Measurements from ENCODE around the gene SLC10A3. TPM values are rescaled to one million over a fixed set of nuclear protein-coding genes. Genes with fewer than 3 reads are reported as not detected.

Gene SLC10A3
- total and polyA plus RNA-seq, 2 of the 8 experiments (the other 6 are each of a cell fraction or from before 2014, with no cell fraction given) = 6.8 to 9.5 TPM

- no peak overlapping the region for H2BK15ac ChIP-seq (ENCODE audit: low read length)
- H3K14ac ChIP-seq (ENCODE audit: insufficient read length) = no peak overlapping the region
- H3K4me3 ChIP-seq (ENCODE audit: extremely low read depth in 1 of 4, insufficient read depth in 2 of 4, low read depth in 3 of 4, low read length in 4 of 4) = no peak overlapping the region
- no peak overlapping the region for H4K91ac ChIP-seq (replicated peaks; ENCODE audit: insufficient read length, low read length)
- H3K23me2 ChIP-seq (ENCODE audit: low read depth, low read length) = no peaks in the 10 kb centered on the region; the same call in 1 of the 2 replicates
- H3K9ac ChIP-seq (replicated peaks in 1 of 4; ENCODE audit: extremely low read depth in 1 of 4, low read depth in 3 of 4, low read length in 3 of 4) = no peak overlapping the region
- H2BK5ac ChIP-seq (ENCODE audit: low read depth, low read length) = no peak overlapping the region
- H3K79me1 ChIP-seq (ENCODE audit: low read depth, low read length) = no peaks in the 10 kb centered on the region
- ChIA-PET POLR2A (ENCODE audit: partially characterized antibody) (interaction anchor here (0.7 to 2.0 kb wide), 9 partner anchors 9 to 92 kb away, joined by 3 to 5 read pairs (median 3); no protein-coding TSS in a partner anchor), CTCF (ENCODE audit: partially characterized antibody) (interaction anchor here (0.7 to 1.8 kb wide), 4 partner anchors 9 to 30 kb away, joined by 3 to 7 read pairs (median 4); no protein-coding TSS in a partner anchor)
- no peak overlapping the region for H3K23ac ChIP-seq (ENCODE audit: insufficient read length)
- H3K36me3 ChIP-seq (ENCODE audit: control insufficient read depth in 2 of 4, insufficient read depth in 4 of 4, low read length in 3 of 4) = peaks cover 0 to 8% (median 2%) of the 10 kb centered on the region in 4 experiments; a peak in 4 of 8 replicates
- no peak for FAIRE-seq
- H3K56ac ChIP-seq (replicated peaks; ENCODE audit: insufficient read length, low read depth, low read length) = no peak overlapping the region
- no peak overlapping the region for H2AFZ ChIP-seq (ENCODE audit: low read length)
- H4K20me1 ChIP-seq (replicated peaks in 1 of 2; ENCODE audit: control insufficient read depth in 1 of 2, insufficient read depth in 2 of 2, low read length in 2 of 2) = no peaks in the 10 kb centered on the region
- TF ChIP-seq TAF1 (IDR thresholded peaks at IDR 0.05; ENCODE audit: low read depth, low read length) = no peak
- no peak for TF ChIP-seq ASH2L (IDR thresholded peaks at IDR 0.05; ENCODE audit: low read length)
- TF ChIP-seq RAD21 (IDR thresholded peaks at IDR 0.05 in 1 of 2, conservative IDR thresholded peaks at IDR 0.05 in 1 of 2; ENCODE audit: low read depth in 2 of 2, low read length in 2 of 2) = no peak
- no peak for TF ChIP-seq SP1 (IDR thresholded peaks at IDR 0.05; ENCODE audit: low read depth, low read length)
- no peak for TF ChIP-seq CTCF (IDR thresholded peaks at IDR 0.05; ENCODE audit: control extremely low read depth in 1 of 3, insufficient read depth in 1 of 3, low read depth in 1 of 3, low read length in 3 of 3)
- no peak for TF ChIP-seq POU5F1 (IDR thresholded peaks at IDR 0.05; ENCODE audit: low read depth, low read length)
- no peak for TF ChIP-seq EZH2 (IDR thresholded peaks at IDR 0.05; ENCODE audit: low read depth, low read length, severe bottlenecking)
- no peak for TF ChIP-seq BCL11A (IDR thresholded peaks at IDR 0.05; ENCODE audit: low read depth in 2 of 2, low read length in 2 of 2)
- no peak for TF ChIP-seq RFX5 (IDR thresholded peaks at IDR 0.05; ENCODE audit: borderline replicate concordance, low read depth, low read length)
- no peak for TF ChIP-seq POLR2AphosphoS5 (IDR thresholded peaks at IDR 0.05; ENCODE audit: low read depth, low read length)
- H3K4me1 ChIP-seq (replicated peaks in 1 of 4; ENCODE audit: control insufficient read depth in 3 of 4, insufficient read depth in 4 of 4, low read length in 3 of 4) = peaks cover 0 to 2% (median 0%) of the 10 kb centered on the region in 4 experiments; a peak in 2 of 7 replicates
- no peak overlapping the region for H4K5ac ChIP-seq (ENCODE audit: insufficient read length, low read depth, low read length)
- H3K4ac ChIP-seq (replicated peaks; ENCODE audit: insufficient read length, low read depth, low read length) = no peak overlapping the region
- peaks cover 0 to 3% (median 0%) of the 10 kb centered on the region in 4 experiments; a peak in 1 of 7 replicates for H3K27me3 ChIP-seq (replicated peaks in 1 of 4; ENCODE audit: control insufficient read depth in 3 of 4, extremely low read depth in 1 of 4, insufficient read depth in 3 of 4, low read length in 3 of 4)
- no peak overlapping the region for H2AK5ac ChIP-seq (ENCODE audit: low read depth, low read length)
- H3K9me3 ChIP-seq (ENCODE audit: insufficient read depth in 2 of 2, low read depth in 1 of 2, low read length in 1 of 2) = no peaks in the 10 kb centered on the region
- 85% methylated on average over 15 of the region's 26 CpGs; no CpG with 5 or more reads in 1 of the 2 experiments for WGBS, 2 experiments (ENCODE audit: extremely low coverage in 1 of 2, insufficient coverage in 1 of 2, insufficient read length in 1 of 2, insufficient replicate concordance in 2 of 2, low coverage in 1 of 2, low lambda C conversion rate in 2 of 2, missing lambda C conversion rate in 1 of 2)
- H2BK12ac ChIP-seq (ENCODE audit: low read depth, low read length) = no peak overlapping the region
- no peak overlapping the region for H2BK120ac ChIP-seq (replicated peaks; ENCODE audit: low read depth, low read length)
- H4K8ac ChIP-seq (ENCODE audit: extremely low read depth, insufficient read depth, low read length) = no peak overlapping the region
- H3K79me2 ChIP-seq (ENCODE audit: control insufficient read depth in 1 of 2, insufficient read depth in 2 of 2, low read length in 2 of 2) = no peaks in the 10 kb centered on the region
- H2BK20ac ChIP-seq (ENCODE audit: low read length) = no peak overlapping the region
- no peak overlapping the region for H3K18ac ChIP-seq (ENCODE audit: extremely low read depth, low read length)
- no peak for DNase-seq (ENCODE audit: low read depth in 1 of 2, low spot score in 2 of 2)
- H3K4me2 ChIP-seq (ENCODE audit: insufficient read depth in 1 of 2, low read depth in 2 of 2, low read length in 2 of 2) = no peak overlapping the region
- H3K27ac ChIP-seq (ENCODE audit: low read depth, low read length) = no peak overlapping the region
Measured at GRCh38 chrX:154460326-154460725, 30.1 kb downstream of the SLC10A3 start.

Data from H1 (cell line).